ENCODE data around the gene PPP6R3. TPM values are rescaled to one million over a fixed set of nuclear protein-coding genes. Genes with fewer than 3 reads are reported as not detected.

Gene PPP6R3
- total and polyA plus RNA-seq, 2 of the 13 experiments (the other 11 are each of a cell fraction or from before 2014, with no cell fraction given), result 41.2 to 83.4 TPM

DNA sequence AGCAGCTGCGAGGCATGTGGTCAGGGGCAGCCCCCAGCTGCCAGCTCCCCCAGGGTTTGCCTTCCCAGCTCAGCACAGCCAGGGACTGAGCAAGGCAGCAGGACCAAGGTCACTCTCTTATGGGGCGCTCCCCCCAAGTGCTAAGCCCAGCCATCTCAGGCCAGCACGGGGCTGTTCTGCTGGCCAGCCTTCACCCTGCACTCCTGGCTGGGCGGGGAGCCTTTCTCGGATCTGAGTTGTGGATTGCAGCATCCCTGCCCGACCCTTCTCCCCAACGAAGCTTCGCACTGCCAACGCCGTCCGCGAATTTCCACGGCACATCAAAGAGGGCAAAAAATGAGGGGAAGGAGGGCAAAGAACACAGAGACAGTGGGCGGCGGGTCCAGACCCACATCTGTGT, 181.3 kb downstream of the PPP6R3 start:
- POLR2A ChIA-PET, result no interaction called here
- Histone ChIP-seq H3K9ac (ENCODE audit: insufficient read depth, low read depth, low read length) (no peak overlapping the region), H3K4me3 (replicated peaks in 1 of 3; ENCODE audit: insufficient read depth in 1 of 3, low read depth in 2 of 3, low read length in 3 of 3) (no peak overlapping the region), H3K4me2 (ENCODE audit: low read depth, low read length) (no peak overlapping the region), H3K9me3 (ENCODE audit: low read length) (no peaks in the 10 kb centered on the region), H3K4me1 (ENCODE audit: insufficient read depth, low read length) (no peaks in the 10 kb centered on the region), H3K27ac (ENCODE audit: extremely low read length, insufficient read depth, low read length) (no peak overlapping the region), H3K27me3 (ENCODE audit: control insufficient read depth in 1 of 2, insufficient read depth in 2 of 2, low read length in 2 of 2) (peaks cover 0 to 29% of the 10 kb centered on the region in 2 experiments; a peak in 4 of 5 replicates), H4K20me1 (ENCODE audit: insufficient read depth, low read length) (no peaks in the 10 kb centered on the region), H2AFZ (ENCODE audit: low read length) (no peak overlapping the region), H3K36me3 (replicated peaks in 1 of 2; ENCODE audit: control insufficient read depth in 1 of 2, insufficient read depth in 2 of 2, low read length in 2 of 2) (no peaks in the 10 kb centered on the region), H3K79me2 (ENCODE audit: insufficient read depth, low read length) (no peaks in the 10 kb centered on the region)
- no peak; the same call in 2 of the 3 replicates for ATAC-seq
- in situ Hi-C loops (cut with HindIII; ENCODE audit: extremely low pct_ligation_motif_present, low pct_unique_long_range_greater_than_20kb) (loop anchor here (25.0 kb wide), 1 partner anchor 245 kb away; no protein-coding TSS in a partner anchor), intact Hi-C loops (cut with micrococcal nuclease; ENCODE audit: unreplicated experiment) (no loop called here)
- BruUV-seq (replicated peaks), result no TSS peak
- WGBS (ENCODE audit: low lambda C conversion rate), result 15% methylated on average over 9 of the region's 15 CpGs
- CTCF ChIA-PET (ENCODE audit: low intra/inter-chr PET ratio, low total read pairs), result no interaction called here
- no peak for DNase-seq (ENCODE audit: low spot score)
- TF ChIP-seq ZNF792 (CRISPR knock-in tag; IDR thresholded peaks at IDR 0.05) (no peak), HMGA1 (CRISPR knock-in tag; conservative IDR thresholded peaks at IDR 0.05) (no peak), NFE2L2 (IDR thresholded peaks at IDR 0.05; ENCODE audit: low read length) (no peak), SMARCE1 (IDR thresholded peaks at IDR 0.05; ENCODE audit: borderline replicate concordance) (no peak), MED8 (CRISPR knock-in tag; IDR thresholded peaks at IDR 0.05; ENCODE audit: insufficient replicate concordance) (no peak), ATF6 (CRISPR knock-in tag; conservative IDR thresholded peaks at IDR 0.05) (no peak), ARNT (IDR thresholded peaks at IDR 0.05) (no peak), NR1H2 (CRISPR knock-in tag; IDR thresholded peaks at IDR 0.05; ENCODE audit: borderline replicate concordance, low read depth) (no peak), ATRX (CRISPR knock-in tag; IDR thresholded peaks at IDR 0.05; ENCODE audit: borderline replicate concordance) (no peak), ZNF550 (CRISPR knock-in tag; IDR thresholded peaks at IDR 0.05; ENCODE audit: borderline replicate concordance) (no peak), THAP11 (CRISPR knock-in tag; IDR thresholded peaks at IDR 0.05) (no peak)
- TF ChIP-seq, protein P1, sequence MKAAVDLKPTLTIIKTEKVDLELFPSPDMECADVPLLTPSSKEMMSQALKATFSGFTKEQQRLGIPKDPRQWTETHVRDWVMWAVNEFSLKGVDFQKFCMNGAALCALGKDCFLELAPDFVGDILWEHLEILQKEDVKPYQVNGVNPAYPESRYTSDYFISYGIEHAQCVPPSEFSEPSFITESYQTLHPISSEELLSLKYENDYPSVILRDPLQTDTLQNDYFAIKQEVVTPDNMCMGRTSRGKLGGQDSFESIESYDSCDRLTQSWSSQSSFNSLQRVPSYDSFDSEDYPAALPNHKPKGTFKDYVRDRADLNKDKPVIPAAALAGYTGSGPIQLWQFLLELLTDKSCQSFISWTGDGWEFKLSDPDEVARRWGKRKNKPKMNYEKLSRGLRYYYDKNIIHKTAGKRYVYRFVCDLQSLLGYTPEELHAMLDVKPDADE (CRISPR knock-in tag; IDR thresholded peaks at IDR 0.05), result no peak
- TF ChIP-seq, protein P2, sequence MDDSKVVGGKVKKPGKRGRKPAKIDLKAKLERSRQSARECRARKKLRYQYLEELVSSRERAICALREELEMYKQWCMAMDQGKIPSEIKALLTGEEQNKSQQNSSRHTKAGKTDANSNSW (CRISPR knock-in tag; IDR thresholded peaks at IDR 0.05; ENCODE audit: borderline replicate concordance), result no peak
- FAIRE-seq, result no peak
